Measurements from ENCODE around the gene ADAM33. TPM values are rescaled to one million over a fixed set of nuclear protein-coding genes. Genes with fewer than 3 reads are reported as not detected.

ADAM33 gene
- total and polyA plus RNA-seq, 3 experiments from 2014 or later, result not detected

DNA sequence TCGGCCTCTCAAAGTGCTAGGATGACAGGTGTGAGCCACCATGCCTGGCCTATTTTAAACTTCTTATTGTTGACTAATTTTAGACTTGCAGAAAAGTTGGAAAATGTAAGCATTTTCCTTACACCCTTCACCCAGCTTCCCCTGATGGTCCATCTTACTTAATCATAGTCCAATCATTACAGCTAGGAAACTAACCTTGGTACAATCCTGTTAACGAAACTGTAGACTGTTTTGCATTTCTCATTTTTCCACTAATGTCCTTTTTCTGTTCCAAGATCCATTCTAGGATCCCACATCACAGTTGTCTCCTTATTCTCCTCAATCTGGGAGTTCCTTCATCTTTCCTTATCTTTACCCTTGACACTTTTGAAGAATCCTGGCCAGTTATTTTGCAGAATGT lies 18.0 kb downstream of the ADAM33 start:
- Histone ChIP-seq H3K9me3 (ENCODE audit: low read length) (no peaks in the 10 kb centered on the region), H3K36me3 (ENCODE audit: insufficient read depth, low read length) (no peaks in the 10 kb centered on the region), H3K4me3 (ENCODE audit: low read length) (no peak overlapping the region), H3K4me1 (ENCODE audit: insufficient read depth, low read length) (peaks cover 16% of the 10 kb centered on the region), H3K27ac (ENCODE audit: low read depth, low read length) (no peak overlapping the region), H3K27me3 (ENCODE audit: insufficient read depth, low read length, poor library complexity, severe bottlenecking) (peaks cover 29% of the 10 kb centered on the region)
- POLR2A ChIA-PET, result no interaction called here
- Mint-ChIP-seq H3K36me3 (no peaks in the 10 kb centered on the region), H3K27ac (peak overlapping the region in 1 of 8 donors; percentile 7), H3K4me1 (peaks cover 36 to 46% (median 38%) of the 10 kb centered on the region in 3 donors), H3K9me3 (no peaks in the 10 kb centered on the region), H3K27me3 (peaks cover 40 to 41% of the 10 kb centered on the region in 2 donors), H3K4me3 (no peak overlapping the region)
- CTCF ChIA-PET, result no interaction called here
- DNase-seq, result no peak

- Mint-ChIP-seq H3K27me3 (peaks cover 38 to 39% of the 10 kb centered on the region in 2 donors), H3K4me3 (no peak within 1 kb of the TSS), H3K9me3 (no peaks in the 10 kb centered on the region), H3K27ac (peak within 1 kb of the TSS in 2 of 8 donors; percentile 7 to 15), H3K36me3 (no peaks in the 10 kb centered on the region), H3K4me1 (peaks cover 38 to 47% (median 41%) of the 10 kb centered on the region in 3 donors)
- DNase-seq, result no peak
- Histone ChIP-seq H3K27me3 (ENCODE audit: insufficient read depth, low read length, poor library complexity, severe bottlenecking) (peaks cover 29% of the 10 kb centered on the region), H3K4me3 (ENCODE audit: low read length) (no peak within 1 kb of the TSS), H3K27ac (ENCODE audit: low read depth, low read length) (no peak within 1 kb of the TSS), H3K9me3 (ENCODE audit: low read length) (no peaks in the 10 kb centered on the region), H3K4me1 (ENCODE audit: insufficient read depth, low read length) (peaks cover 16% of the 10 kb centered on the region), H3K36me3 (ENCODE audit: insufficient read depth, low read length) (no peaks in the 10 kb centered on the region)
- CTCF ChIA-PET, result interaction anchor here (1.6 kb wide), 1 partner anchor 13 kb away, joined by 4 read pairs; no protein-coding TSS in a partner anchor
- POLR2A ChIA-PET, result no interaction called here
Measured at GRCh38 chr20:3663031-3663701, 18.6 kb downstream of the ADAM33 start, which contains the start of gene GFRA4. TSS of gene GFRA4 (minus strand) at chr20:3663399. CDS start at chr20:3663399, 0 bp downstream.

DNA sequence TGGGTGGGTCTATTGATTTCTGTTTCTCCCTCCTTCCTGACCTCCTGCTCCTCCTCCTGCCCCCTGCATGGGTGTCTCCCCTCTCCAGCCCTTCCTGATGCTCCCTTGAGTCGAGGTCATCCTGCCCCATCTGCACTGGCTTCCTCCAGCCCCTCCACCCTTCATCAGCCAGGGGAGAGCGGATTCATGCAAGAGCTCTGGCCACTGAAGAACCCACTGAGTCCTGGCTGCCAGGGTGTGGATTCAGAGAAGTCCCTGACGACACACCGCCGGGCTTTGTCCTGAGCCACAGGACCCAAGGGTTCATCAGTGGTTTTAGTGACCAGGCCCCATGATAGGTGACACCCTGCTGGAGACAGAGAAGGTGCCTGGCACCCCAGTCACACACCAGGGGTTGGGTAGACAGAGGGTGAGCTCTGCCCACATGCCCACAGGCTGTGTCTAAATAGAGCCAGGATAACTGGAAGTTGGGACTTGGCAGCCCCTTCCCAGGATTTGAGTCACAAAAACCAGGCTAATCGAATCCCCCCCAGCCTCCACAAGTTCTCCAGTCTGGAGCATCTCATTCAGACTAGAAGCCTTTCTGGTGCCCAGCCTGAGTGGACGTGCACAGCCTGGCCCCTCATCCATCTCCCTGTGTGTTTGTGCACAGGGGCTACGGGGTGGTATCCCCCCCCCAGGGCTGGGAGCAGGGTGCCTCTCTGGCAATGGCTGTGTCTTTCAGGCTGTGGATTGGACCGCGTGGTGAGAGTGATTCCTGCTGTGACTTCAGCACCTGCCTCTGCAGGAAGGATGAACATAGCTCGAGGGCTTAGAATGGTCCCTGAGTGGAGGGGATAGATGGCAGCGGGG lies 19.8 kb downstream of the ADAM33 start:
- H3K9me3 ChIP-seq (ENCODE audit: low read length), result no peaks in the 10 kb centered on the region
- H3K27ac ChIP-seq (ENCODE audit: low read depth, low read length), result no peak overlapping the region
- no peak for DNase-seq
- Mint-ChIP-seq H3K9me3 (no peaks in the 10 kb centered on the region), H3K4me1 (peaks cover 33 to 41% (median 36%) of the 10 kb centered on the region in 3 donors), H3K27ac (peak overlapping the region in 2 of 8 donors; percentile 29 to 40), H3K4me3 (peak overlapping the region in 3 of 7 donors; percentile 3 to 69 (median 19)), H3K27me3 (peaks cover 41 to 43% of the 10 kb centered on the region in 2 donors), H3K36me3 (no peaks in the 10 kb centered on the region)
- no peak overlapping the region for H3K4me3 ChIP-seq (ENCODE audit: low read length)
- no peaks in the 10 kb centered on the region for H3K36me3 ChIP-seq (ENCODE audit: insufficient read depth, low read length)
- CTCF ChIA-PET, result interaction anchor here (1.6 kb wide), 1 partner anchor 15 kb away, joined by 4 read pairs; no protein-coding TSS in a partner anchor
- POLR2A ChIA-PET, result no interaction called here
- H3K4me1 ChIP-seq (ENCODE audit: insufficient read depth, low read length), result peaks cover 16% of the 10 kb centered on the region
- H3K27me3 ChIP-seq (ENCODE audit: insufficient read depth, low read length, poor library complexity, severe bottlenecking), result peaks cover 29% of the 10 kb centered on the region

DNA sequence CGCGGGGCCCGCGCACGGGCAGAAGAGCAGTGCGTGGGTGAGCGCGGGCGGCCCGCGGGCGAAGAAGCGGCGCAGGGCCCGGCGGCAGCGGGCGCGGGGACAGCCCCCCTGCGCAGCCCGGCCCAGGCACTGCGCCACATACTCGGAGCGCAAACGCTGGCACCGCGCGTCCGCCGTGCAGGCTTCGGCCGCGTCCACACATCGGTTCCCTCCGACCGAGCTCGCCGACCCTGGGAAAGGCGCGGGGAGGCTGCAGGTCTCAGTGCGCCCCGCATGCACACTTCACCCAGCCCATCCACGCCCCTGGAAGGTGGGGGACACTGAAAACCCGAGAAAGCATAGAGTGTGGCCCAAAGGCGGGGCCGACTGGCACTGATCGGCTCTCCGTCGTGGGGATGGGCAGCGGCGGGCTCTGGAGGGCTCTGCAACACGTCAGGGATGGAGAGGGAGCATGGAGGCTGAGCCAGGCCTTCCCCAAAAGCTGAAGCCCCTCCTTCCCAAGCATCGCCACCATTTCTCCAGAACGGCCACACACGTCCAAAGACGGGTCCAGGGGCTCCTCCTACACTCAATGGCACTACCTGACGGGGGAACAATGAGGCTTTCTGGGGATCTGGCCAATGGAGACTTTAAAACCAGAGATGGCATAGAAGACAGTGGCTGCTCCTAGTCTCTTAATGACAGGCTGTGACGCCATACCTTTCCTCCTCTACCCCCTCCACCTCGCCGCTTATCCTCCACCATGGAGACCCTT lies 20.6 kb downstream of the ADAM33 start:
- POLR2A ChIA-PET, result no interaction called here
- CTCF ChIA-PET, result interaction anchor here (1.6 kb wide), 1 partner anchor 15 kb away, joined by 4 read pairs; no protein-coding TSS in a partner anchor

DNA sequence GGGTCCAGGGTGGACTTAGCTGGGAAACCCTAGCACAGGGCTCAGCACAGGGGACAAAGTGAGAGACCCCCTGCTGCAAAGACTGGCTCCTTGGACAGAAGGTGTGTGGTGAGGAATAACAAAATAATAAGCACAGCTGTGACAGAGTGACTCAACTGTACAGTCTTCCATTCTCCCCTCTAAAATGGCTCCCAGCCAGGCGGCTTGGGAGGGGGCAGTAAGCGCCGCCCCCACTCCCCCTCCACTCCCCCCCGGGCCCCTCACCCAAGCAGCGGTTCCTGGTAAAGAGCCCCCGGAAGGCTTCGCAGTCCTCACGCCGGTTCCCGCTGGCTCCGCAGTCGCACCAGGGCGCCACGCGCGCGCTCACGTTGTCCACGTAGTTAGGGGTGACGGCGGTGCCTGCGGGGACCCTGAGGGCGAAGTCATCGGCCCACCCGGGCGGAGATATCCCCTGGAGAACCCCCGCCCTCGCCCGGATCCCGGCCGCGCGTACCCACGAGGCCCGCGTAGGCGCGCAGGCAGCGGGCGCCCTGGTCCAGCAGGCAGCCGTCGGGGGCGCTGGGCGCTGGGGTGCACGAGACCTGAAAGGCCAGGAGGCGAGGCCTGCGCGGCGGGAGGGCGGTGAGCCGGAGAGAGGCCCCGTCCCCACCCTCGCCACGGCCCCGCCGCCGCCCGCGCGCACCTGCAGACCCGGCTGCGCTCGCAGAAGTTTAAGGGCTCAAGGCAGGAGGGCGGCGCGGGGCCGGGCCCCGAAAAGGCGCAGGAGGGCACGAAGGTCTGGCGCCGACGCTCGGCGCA lies 21.3 kb downstream of the ADAM33 start:
- ChIA-PET CTCF (no interaction called here), POLR2A (no interaction called here)
- Histone ChIP-seq H3K27ac (ENCODE audit: low read depth, low read length) (no peak overlapping the region), H3K9me3 (ENCODE audit: low read length) (no peaks in the 10 kb centered on the region), H3K27me3 (ENCODE audit: insufficient read depth, low read length, poor library complexity, severe bottlenecking) (peaks cover 29% of the 10 kb centered on the region), H3K4me1 (ENCODE audit: insufficient read depth, low read length) (peaks cover 6% of the 10 kb centered on the region), H3K36me3 (ENCODE audit: insufficient read depth, low read length) (no peaks in the 10 kb centered on the region), H3K4me3 (ENCODE audit: low read length) (no peak overlapping the region)
- no peaks in the 10 kb centered on the region for H3K9me3 Mint-ChIP-seq
- H3K27me3 Mint-ChIP-seq, result peaks cover 41 to 44% of the 10 kb centered on the region in 2 donors
- no peak for DNase-seq
- H3K4me3 Mint-ChIP-seq, result peak overlapping the region in 1 of 7 donors; percentile 40
- no peaks in the 10 kb centered on the region for H3K36me3 Mint-ChIP-seq
- H3K27ac Mint-ChIP-seq, result no peak overlapping the region
- peaks cover 21 to 26% (median 22%) of the 10 kb centered on the region in 3 donors for H3K4me1 Mint-ChIP-seq

More for the DNA sequence above, 20.6 kb downstream of the ADAM33 start:
- H3K9me3 Mint-ChIP-seq, result no peaks in the 10 kb centered on the region
- no peaks in the 10 kb centered on the region for H3K9me3 ChIP-seq (ENCODE audit: low read length)
- peaks cover 29% of the 10 kb centered on the region for H3K27me3 ChIP-seq (ENCODE audit: insufficient read depth, low read length, poor library complexity, severe bottlenecking)
- H3K4me1 ChIP-seq (ENCODE audit: insufficient read depth, low read length), result peaks cover 13% of the 10 kb centered on the region
- no peak overlapping the region for H3K4me3 ChIP-seq (ENCODE audit: low read length)
- H3K4me1 Mint-ChIP-seq, result peaks cover 29 to 34% (median 30%) of the 10 kb centered on the region in 3 donors
- no peak for DNase-seq
- no peak overlapping the region for H3K27ac ChIP-seq (ENCODE audit: low read depth, low read length)
- peak overlapping the region in 2 of 8 donors; percentile 29 to 74 for H3K27ac Mint-ChIP-seq
- H3K27me3 Mint-ChIP-seq, result peaks cover 41 to 44% of the 10 kb centered on the region in 2 donors
- no peaks in the 10 kb centered on the region for H3K36me3 Mint-ChIP-seq
- no peaks in the 10 kb centered on the region for H3K36me3 ChIP-seq (ENCODE audit: insufficient read depth, low read length)
- H3K4me3 Mint-ChIP-seq, result peak overlapping the region in 3 of 7 donors; percentile 3 to 69 (median 32)

DNA sequence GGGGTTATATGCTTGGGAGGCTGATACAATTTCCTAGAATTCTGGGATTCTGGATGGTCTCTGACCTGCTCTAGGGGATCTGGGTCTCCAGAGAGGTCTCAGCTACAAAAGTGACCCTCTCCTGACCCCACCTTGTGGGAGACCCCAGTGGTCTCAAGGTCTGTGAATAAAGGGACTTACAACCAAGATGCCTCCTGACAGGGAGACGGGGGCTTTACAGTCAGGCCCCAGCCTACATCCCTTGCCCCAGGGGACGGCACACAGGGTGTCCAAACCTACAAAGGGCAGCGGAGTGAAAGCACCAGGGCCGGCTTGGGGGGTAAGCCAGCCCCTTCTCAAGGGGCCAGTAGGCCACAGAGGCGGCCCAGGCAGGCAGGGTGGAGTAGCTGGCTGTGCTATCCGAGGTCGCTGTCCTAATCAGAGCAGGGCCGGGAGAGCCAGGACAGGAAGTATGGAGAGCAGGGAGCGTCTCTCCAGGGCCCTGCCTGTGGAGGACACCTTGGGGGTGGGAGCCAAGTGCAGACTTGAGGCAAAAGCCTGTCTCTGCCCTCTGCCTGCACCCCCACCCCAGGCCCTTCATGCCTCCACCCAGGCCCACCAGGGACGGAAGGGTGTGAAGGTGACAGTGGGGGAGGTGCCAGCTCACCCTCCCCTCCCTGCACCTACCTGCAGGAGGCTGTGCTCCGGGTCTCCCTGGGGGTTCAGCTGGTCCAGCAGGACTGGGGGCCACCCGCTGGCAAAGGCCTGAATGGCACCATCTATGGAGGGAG lies 22.1 kb downstream of the ADAM33 start:
- POLR2A ChIA-PET, result no interaction called here
- peak overlapping the region in 2 of 7 donors; percentile 32 to 49 for H3K4me3 Mint-ChIP-seq
- H3K36me3 ChIP-seq (ENCODE audit: insufficient read depth, low read length), result no peaks in the 10 kb centered on the region
- no peak for DNase-seq
- H3K27ac ChIP-seq (ENCODE audit: low read depth, low read length), result no peak overlapping the region
- peaks cover 40 to 41% of the 10 kb centered on the region in 2 donors for H3K27me3 Mint-ChIP-seq
- H3K9me3 Mint-ChIP-seq, result no peaks in the 10 kb centered on the region
- H3K27me3 ChIP-seq (ENCODE audit: insufficient read depth, low read length, poor library complexity, severe bottlenecking), result peaks cover 29% of the 10 kb centered on the region
- H3K4me1 ChIP-seq (ENCODE audit: insufficient read depth, low read length), result no peaks in the 10 kb centered on the region
- H3K9me3 ChIP-seq (ENCODE audit: low read length), result no peaks in the 10 kb centered on the region
- H3K4me3 ChIP-seq (ENCODE audit: low read length), result no peak overlapping the region
- no peaks in the 10 kb centered on the region for H3K36me3 Mint-ChIP-seq
- H3K27ac Mint-ChIP-seq, result no peak overlapping the region
- peaks cover 15 to 18% (median 15%) of the 10 kb centered on the region in 3 donors for H3K4me1 Mint-ChIP-seq
- CTCF ChIA-PET, result interaction anchor here (2.5 kb wide), 1 partner anchor 18 kb away, joined by 6 read pairs; no protein-coding TSS in a partner anchor
